ENCODE results near the gene C10orf62.

DNA sequence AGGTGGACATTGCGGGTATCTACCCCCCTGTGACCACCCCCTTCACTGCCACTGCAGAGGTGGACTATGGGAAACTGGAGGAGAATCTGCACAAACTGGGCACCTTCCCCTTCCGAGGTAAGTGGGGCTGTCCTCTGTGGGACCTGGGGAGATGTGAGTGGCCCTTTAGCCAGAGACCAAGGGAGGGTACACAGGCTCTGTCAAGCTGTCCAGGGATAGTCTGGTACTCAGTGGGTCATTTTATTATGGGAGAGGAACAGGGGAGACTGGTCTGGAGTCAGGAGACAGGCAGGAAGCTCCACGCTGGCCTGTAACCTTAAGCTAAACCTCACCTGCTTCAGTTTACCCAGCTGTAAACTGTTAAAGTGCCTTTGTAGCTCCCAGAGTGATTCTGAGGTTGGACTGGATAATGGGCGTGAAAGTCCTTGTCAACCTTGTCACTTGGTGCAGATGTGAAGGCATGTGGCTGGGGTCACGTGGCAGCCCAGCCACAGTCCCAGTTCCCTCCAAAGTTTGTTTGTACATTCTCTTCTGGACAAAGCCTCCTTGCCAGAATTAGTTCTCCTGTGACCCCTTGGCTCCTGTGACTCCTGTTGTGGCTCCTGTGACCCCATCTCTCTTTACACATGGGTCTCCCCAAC is 4.6 kb upstream of the C10orf62 start:
- TF ChIP-seq POLR2A (IDR thresholded peaks at IDR 0.05) (peak in 1 of 3 donors; percentile 1), CTCF (IDR thresholded peaks at IDR 0.05) (no peak)

Measured in body of pancreas (tissue), 4 donors.